HCT116 (cell line): Measurements from ENCODE around the gene HCFC2. TPM values are rescaled to one million over a fixed set of nuclear protein-coding genes. Genes with fewer than 3 reads are reported as not detected.

Experiments used
- ATAC-seq: fragments of 200-7000 bp; cut with Tn5 transposase; 2 replicates; pipeline ENCODE4 v1.9.1; 2020; ENCODE audit warnings: mild to moderate bottlenecking, moderate library complexity
- BruUV-seq: library from RNA; stranded (reverse); fragments of 400-500 nt; replicated peaks from 2 replicates; lab custom pipeline; 2021; lab: Mats Ljungman, UMichigan
- CTCF ChIA-PET: fragments of 300-600 bp; sonication (Branson Sonifier 250); formaldehyde crosslinking; loops from one replicate; lab custom pipeline; 2021; ENCODE audit warnings: antibody characterized with exemption; lab: Charles Lee
- POLR2A ChIA-PET: fragments of 300-600, 350-600 bp; sonication (Branson Sonifier 250); formaldehyde crosslinking; loops from one replicate; lab custom pipeline; 2021; ENCODE audit warnings: antibody characterized with exemption; lab: Charles Lee
- RAD21 ChIA-PET, 2 experiments: fragments of 300-600 bp; sonication (Branson Sonifier 250); formaldehyde crosslinking; loops; one replicate each; lab custom pipeline; 2023; ENCODE audit warnings: low total read pairs in 2 of 2; ENCODE audit not compliant: uncharacterized antibody in 2 of 2, unreplicated experiment in 2 of 2, low non-redundant PET in 1 of 2; lab: Charles Lee
- DNase-seq: peaks from one replicate; pipeline ENCODE4 v3.0.0-alpha.2; 2010; ENCODE audit warnings: low read depth, low spot score
- H2AFZ ChIP-seq: fragments of 200-600 bp; shearing (Covaris generic), sonication (generic); 2 replicates; pipeline ENCODE4 v1.6.1; 2017; ENCODE audit warnings: low read depth, mixed run types, mixed read lengths, antibody characterized with exemption, low read length; ENCODE audit not compliant: poor library complexity, severe bottlenecking
- H3K27ac ChIP-seq: 2 replicates; pipeline ENCODE4 v1.5.1; 2012; ENCODE audit warnings: low read depth, low read length
- H3K27me3 ChIP-seq: fragments of 200-600 bp; sonication (generic); 2 replicates; pipeline ENCODE4 v1.6.1; 2016; ENCODE audit warnings: mixed run types, low read length, mixed read lengths; ENCODE audit not compliant: insufficient read depth
- H3K36me3 ChIP-seq, 2 experiments: fragments of 200-500 bp in 1 of 2; fragments of 200-600 bp in 1 of 2; sonication (Bioruptor generic) in 1 of 2; sonication (generic) in 1 of 2; 2 replicates each; pipeline versions ENCODE4 v1.5.1 to v1.6.1; 2014 to 2016; ENCODE audit warnings: low read length in 2 of 2, inconsistent platforms in 1 of 2, mixed read lengths in 1 of 2, mixed run types in 1 of 2; ENCODE audit not compliant: insufficient read depth in 2 of 2, control insufficient read depth in 1 of 2
- H3K4me1 ChIP-seq, 2 experiments: fragments of 200-600 bp in 1 of 2; sonication (generic) in 1 of 2; 2 replicates each; pipeline versions ENCODE4 v1.5.1 to v1.6.1; 2012 to 2017; ENCODE audit warnings: low read length in 2 of 2, inconsistent platforms in 1 of 2, mild to moderate bottlenecking in 1 of 2, mixed read lengths in 1 of 2, mixed run types in 1 of 2, moderate library complexity in 1 of 2; ENCODE audit not compliant: insufficient read depth in 2 of 2, control insufficient read depth in 1 of 2
- H3K4me2 ChIP-seq: fragments of 200-600 bp; sonication (generic); 2 replicates; pipeline ENCODE4 v1.6.1; 2017; ENCODE audit warnings: mixed run types, low read length, mixed read lengths
- H3K4me3 ChIP-seq, 2 experiments: fragments of 200-600 bp in 1 of 2; sonication (generic) in 1 of 2; replicated peaks in 1 of 2; 2 replicates each; pipeline ENCODE4 v1.5.1; 2011 to 2016; ENCODE audit warnings: low read length in 2 of 2, control low read depth in 1 of 2, low read depth in 1 of 2, mild to moderate bottlenecking in 1 of 2, mixed read lengths in 1 of 2, mixed run types in 1 of 2
- H3K79me2 ChIP-seq: fragments of 200-600 bp; sonication (generic); 2 replicates; pipeline ENCODE4 v1.6.1; 2017; ENCODE audit warnings: mild to moderate bottlenecking, mixed run types, low read length, moderate library complexity, mixed read lengths; ENCODE audit not compliant: insufficient read depth
- H3K9ac ChIP-seq: fragments of 200-600 bp; sonication (generic); 2 replicates; pipeline ENCODE4 v1.6.1; 2016; ENCODE audit warnings: low read length, mixed read lengths
- H3K9me2 ChIP-seq: fragments of 200-600 bp; sonication (generic), shearing (Covaris generic); 2 replicates; pipeline ENCODE4 v1.6.1; 2017; ENCODE audit warnings: mixed run types, mild to moderate bottlenecking, moderate library complexity; ENCODE audit not compliant: insufficient read depth
- H3K9me3 ChIP-seq, 2 experiments: fragments of 200-500 bp in 1 of 2; fragments of 200-600 bp in 1 of 2; sonication (Bioruptor generic) in 1 of 2; sonication (generic) in 1 of 2; 2 replicates each; pipeline ENCODE4 v1.6.1; 2014 to 2017; ENCODE audit warnings: low read length in 2 of 2, mixed read lengths in 2 of 2, inconsistent platforms in 1 of 2, low read depth in 1 of 2, mild to moderate bottlenecking in 1 of 2, mixed run types in 1 of 2, moderate library complexity in 1 of 2; ENCODE audit not compliant: control insufficient read depth in 1 of 2, insufficient read depth in 1 of 2
- H4K20me1 ChIP-seq: fragments of 200-600 bp; sonication (generic), shearing (Covaris generic); 2 replicates; pipeline ENCODE4 v1.6.1; 2017; ENCODE audit warnings: mixed run types, mild to moderate bottlenecking, moderate library complexity; ENCODE audit not compliant: insufficient read depth
- CEBPB ChIP-seq: IDR thresholded peaks from 2 replicates; pipeline ENCODE4 v1.6.1; 2012; ENCODE audit warnings: low read depth
- CTCF ChIP-seq, 3 experiments: fragments of 200-600 bp in 1 of 3; sonication (generic) in 1 of 3; IDR thresholded peaks in 2 of 3; conservative IDR thresholded peaks in 1 of 3; 2 replicates each; pipeline ENCODE4 v1.5.1; 2012 to 2017; ENCODE audit warnings: low read depth in 2 of 3, low read length in 2 of 3, antibody characterized with exemption in 1 of 3, borderline replicate concordance in 1 of 3, control low read depth in 1 of 3, mild to moderate bottlenecking in 1 of 3, mixed read lengths in 1 of 3, mixed run types in 1 of 3, moderate library complexity in 1 of 3; ENCODE audit not compliant: insufficient read depth in 1 of 3
- EGR1 ChIP-seq: IDR thresholded peaks from 2 replicates; pipeline ENCODE4 v1.6.1; 2012; ENCODE audit warnings: low read depth
- EZH2phosphoT487 ChIP-seq: fragments of 200-600 bp; IDR thresholded peaks from 2 replicates; pipeline ENCODE4 v1.6.1; 2018; ENCODE audit warnings: antibody characterized with exemption, borderline replicate concordance
- FOSL1 ChIP-seq: IDR thresholded peaks from 2 replicates; pipeline ENCODE4 v1.6.1; 2012; ENCODE audit warnings: low read depth
- JUND ChIP-seq: IDR thresholded peaks from 2 replicates; pipeline ENCODE4 v1.6.1; 2012
- MAX ChIP-seq: IDR thresholded peaks from 2 replicates; pipeline ENCODE4 v1.6.1; 2012
- POLR2A ChIP-seq: IDR thresholded peaks from 2 replicates; pipeline ENCODE4 v1.7.0; 2011; ENCODE audit warnings: borderline replicate concordance; ENCODE audit not compliant: insufficient read depth, insufficient read length; ENCODE audit errors: extremely low read depth
- POLR2AphosphoS5 ChIP-seq: IDR thresholded peaks from 2 replicates; pipeline ENCODE4 v1.6.1; 2011; ENCODE audit warnings: mild to moderate bottlenecking, low read depth, low read length, moderate library complexity
- RAD21 ChIP-seq: IDR thresholded peaks from 2 replicates; pipeline ENCODE4 v1.6.1; 2012; ENCODE audit warnings: low read depth, mild to moderate bottlenecking
- SIN3A ChIP-seq: IDR thresholded peaks from 2 replicates; pipeline ENCODE4 v1.6.1; 2012; ENCODE audit warnings: low read depth
- SP1 ChIP-seq: IDR thresholded peaks from 2 replicates; pipeline ENCODE4 v1.6.1; 2012; ENCODE audit warnings: low read depth
- SRF ChIP-seq: IDR thresholded peaks from 2 replicates; pipeline ENCODE4 v1.6.1; 2012; ENCODE audit warnings: low read depth
- TCF7L2 ChIP-seq: IDR thresholded peaks from 2 replicates; pipeline ENCODE4 v1.7.0; 2011; ENCODE audit warnings: borderline replicate concordance, inconsistent platforms; ENCODE audit not compliant: insufficient read depth, insufficient read length; ENCODE audit errors: extremely low read depth
- ZBTB33 ChIP-seq: IDR thresholded peaks from 2 replicates; pipeline ENCODE4 v1.6.1; 2011; ENCODE audit warnings: mild to moderate bottlenecking, low read length, moderate library complexity; ENCODE audit not compliant: insufficient replicate concordance; ENCODE audit errors: extremely low read depth
- ZNF274 ChIP-seq: fragments of 200-500 bp; sonication (Bioruptor generic); IDR thresholded peaks from 2 replicates; pipeline ENCODE4 v1.6.1; 2014; ENCODE audit warnings: mild to moderate bottlenecking, low read depth, low read length, inconsistent platforms
- intact Hi-C: fragments of 100-400 bp; cut with micrococcal nuclease; formaldehyde crosslinking; loops from 2 replicates; pipeline ENCODE4 v1.10.0; 2022
- total RNA-seq: library from RNA; stranded (reverse); gene quantifications from one replicate; pipeline ENCODE4 v1.2.1, GENCODE V29; 2021; ENCODE audit not compliant: unreplicated experiment
- TF ChIP-seq, protein P1 (sequence below): IDR thresholded peaks from 2 replicates; pipeline ENCODE4 v1.6.1; 2012
- TF ChIP-seq, protein P2 (sequence below): IDR thresholded peaks from 2 replicates; pipeline ENCODE4 v1.6.1; 2012; ENCODE audit warnings: low read depth

Gene HCFC2
- total RNA-seq, 1 experiment from 2014 or later, result 4.9 TPM

- ATAC-seq, result peak; percentile 96
- intact Hi-C loops, result no loop called here
- RAD21 ChIA-PET, result no interaction called here
- Histone ChIP-seq H3K4me2 (peak within 1 kb of the TSS; percentile 86), H3K4me1 (peaks cover 12 to 21% of the 10 kb centered on the region in 2 experiments), H4K20me1 (no peaks in the 10 kb centered on the region), H2AFZ (no peak within 1 kb of the TSS), H3K9ac (peak within 1 kb of the TSS; percentile 79), H3K79me2 (peaks cover 30% of the 10 kb centered on the region), H3K9me2 (no peaks in the 10 kb centered on the region), H3K27ac (peak within 1 kb of the TSS; percentile 94), H3K9me3 (no peaks in the 10 kb centered on the region), H3K4me3 (peak within 1 kb of the TSS; percentile 77 to 89), H3K36me3 (peaks cover 0 to 5% of the 10 kb centered on the region in 2 experiments; a peak in 2 of 4 replicates), H3K27me3 (no peaks in the 10 kb centered on the region)
- CTCF ChIA-PET, result interaction anchor here (1.7 kb wide), 1 partner anchor 29 kb away, joined by 4 read pairs; no protein-coding TSS in a partner anchor
- peak; percentile 94 for DNase-seq
- POLR2A ChIA-PET, result interaction anchor here (0.7 to 1.4 kb wide), 2 partner anchors 8 to 150 kb away, joined by 3 to 4 read pairs; no protein-coding TSS in a partner anchor
- BruUV-seq, result TSS peak; percentile 91
- no peak for TF ChIP-seq ZNF274
- TF ChIP-seq RAD21, result no peak
- TF ChIP-seq SP1, result peak; percentile 52; the same call in 1 of the 2 replicates
- peak; percentile 95 for TF ChIP-seq MAX
- TF ChIP-seq CEBPB, result no peak
- TF ChIP-seq SRF, result no peak
- TF ChIP-seq CTCF (IDR thresholded peaks at IDR 0.05 in 2 of 3, conservative IDR thresholded peaks at IDR 0.05 in 1 of 3; ENCODE audit: borderline replicate concordance in 1 of 3, insufficient read depth in 1 of 3, low read depth in 2 of 3, low read length in 2 of 3), result no peak
- no peak for TF ChIP-seq TCF7L2
- TF ChIP-seq POLR2AphosphoS5, result peak; percentile 91
- TF ChIP-seq SIN3A, result no peak
- no peak for TF ChIP-seq EGR1
- TF ChIP-seq POLR2A, result peak; percentile 81
- TF ChIP-seq FOSL1, result no peak
- TF ChIP-seq ZBTB33, result peak; percentile 89
- TF ChIP-seq, protein P1, sequence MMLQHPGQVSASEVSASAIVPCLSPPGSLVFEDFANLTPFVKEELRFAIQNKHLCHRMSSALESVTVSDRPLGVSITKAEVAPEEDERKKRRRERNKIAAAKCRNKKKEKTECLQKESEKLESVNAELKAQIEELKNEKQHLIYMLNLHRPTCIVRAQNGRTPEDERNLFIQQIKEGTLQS, result no peak
- peak; percentile 27; the same call in 1 of the 2 replicates for TF ChIP-seq JUND
- no peak for TF ChIP-seq EZH2phosphoT487
- TF ChIP-seq, protein P2, sequence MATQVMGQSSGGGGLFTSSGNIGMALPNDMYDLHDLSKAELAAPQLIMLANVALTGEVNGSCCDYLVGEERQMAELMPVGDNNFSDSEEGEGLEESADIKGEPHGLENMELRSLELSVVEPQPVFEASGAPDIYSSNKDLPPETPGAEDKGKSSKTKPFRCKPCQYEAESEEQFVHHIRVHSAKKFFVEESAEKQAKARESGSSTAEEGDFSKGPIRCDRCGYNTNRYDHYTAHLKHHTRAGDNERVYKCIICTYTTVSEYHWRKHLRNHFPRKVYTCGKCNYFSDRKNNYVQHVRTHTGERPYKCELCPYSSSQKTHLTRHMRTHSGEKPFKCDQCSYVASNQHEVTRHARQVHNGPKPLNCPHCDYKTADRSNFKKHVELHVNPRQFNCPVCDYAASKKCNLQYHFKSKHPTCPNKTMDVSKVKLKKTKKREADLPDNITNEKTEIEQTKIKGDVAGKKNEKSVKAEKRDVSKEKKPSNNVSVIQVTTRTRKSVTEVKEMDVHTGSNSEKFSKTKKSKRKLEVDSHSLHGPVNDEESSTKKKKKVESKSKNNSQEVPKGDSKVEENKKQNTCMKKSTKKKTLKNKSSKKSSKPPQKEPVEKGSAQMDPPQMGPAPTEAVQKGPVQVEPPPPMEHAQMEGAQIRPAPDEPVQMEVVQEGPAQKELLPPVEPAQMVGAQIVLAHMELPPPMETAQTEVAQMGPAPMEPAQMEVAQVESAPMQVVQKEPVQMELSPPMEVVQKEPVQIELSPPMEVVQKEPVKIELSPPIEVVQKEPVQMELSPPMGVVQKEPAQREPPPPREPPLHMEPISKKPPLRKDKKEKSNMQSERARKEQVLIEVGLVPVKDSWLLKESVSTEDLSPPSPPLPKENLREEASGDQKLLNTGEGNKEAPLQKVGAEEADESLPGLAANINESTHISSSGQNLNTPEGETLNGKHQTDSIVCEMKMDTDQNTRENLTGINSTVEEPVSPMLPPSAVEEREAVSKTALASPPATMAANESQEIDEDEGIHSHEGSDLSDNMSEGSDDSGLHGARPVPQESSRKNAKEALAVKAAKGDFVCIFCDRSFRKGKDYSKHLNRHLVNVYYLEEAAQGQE, result no peak
Measured at GRCh38 chr12:104137902-104138796, 73.8 kb downstream of the HCFC2 start, which contains the start of gene NFYB. Gene NFYB, minus strand, starts transcription at chr12:104138210. Its CDS starts 2,757 bp downstream, at chr12:104135453.
